Effector memory CD4-positive, alpha-beta T cell (primary cell): ENCODE results near the gene PARP12.

ENCODE experiments used
- DNase-seq, 3 donors: peaks; one replicate each; pipeline ENCODE4 v3.0.0-alpha.2; 2020
- H3K27ac ChIP-seq: 2 replicates; pipeline ENCODE4 v1.7.0; 2013; ENCODE audit warnings: mild to moderate bottlenecking, low read length, moderate library complexity; ENCODE audit not compliant: insufficient read depth, poor library complexity, severe bottlenecking
- H3K27me3 ChIP-seq: replicated peaks from 2 replicates; pipeline ENCODE4 v1.7.0; 2013; ENCODE audit warnings: mild to moderate bottlenecking, low read length; ENCODE audit not compliant: insufficient read depth, control insufficient read depth, poor library complexity, severe bottlenecking
- H3K36me3 ChIP-seq: 2 replicates; pipeline ENCODE4 v1.7.0; 2013; ENCODE audit warnings: mild to moderate bottlenecking, low read length, moderate library complexity; ENCODE audit not compliant: control insufficient read depth, insufficient read depth
- H3K4me1 ChIP-seq: 2 replicates; pipeline ENCODE4 v1.7.0; 2013; ENCODE audit warnings: low read length, mild to moderate bottlenecking; ENCODE audit not compliant: control insufficient read depth, insufficient read depth, poor library complexity, severe bottlenecking
- H3K4me3 ChIP-seq: 2 replicates; pipeline ENCODE4 v1.7.0; 2013; ENCODE audit warnings: low read length, low read depth, mild to moderate bottlenecking; ENCODE audit not compliant: insufficient read depth, poor library complexity, severe bottlenecking
- H3K9me3 ChIP-seq: 2 replicates; pipeline ENCODE4 v1.7.0; 2013; ENCODE audit warnings: mild to moderate bottlenecking, low read length, moderate library complexity; ENCODE audit not compliant: control insufficient read depth

Gene PARP12

DNA sequence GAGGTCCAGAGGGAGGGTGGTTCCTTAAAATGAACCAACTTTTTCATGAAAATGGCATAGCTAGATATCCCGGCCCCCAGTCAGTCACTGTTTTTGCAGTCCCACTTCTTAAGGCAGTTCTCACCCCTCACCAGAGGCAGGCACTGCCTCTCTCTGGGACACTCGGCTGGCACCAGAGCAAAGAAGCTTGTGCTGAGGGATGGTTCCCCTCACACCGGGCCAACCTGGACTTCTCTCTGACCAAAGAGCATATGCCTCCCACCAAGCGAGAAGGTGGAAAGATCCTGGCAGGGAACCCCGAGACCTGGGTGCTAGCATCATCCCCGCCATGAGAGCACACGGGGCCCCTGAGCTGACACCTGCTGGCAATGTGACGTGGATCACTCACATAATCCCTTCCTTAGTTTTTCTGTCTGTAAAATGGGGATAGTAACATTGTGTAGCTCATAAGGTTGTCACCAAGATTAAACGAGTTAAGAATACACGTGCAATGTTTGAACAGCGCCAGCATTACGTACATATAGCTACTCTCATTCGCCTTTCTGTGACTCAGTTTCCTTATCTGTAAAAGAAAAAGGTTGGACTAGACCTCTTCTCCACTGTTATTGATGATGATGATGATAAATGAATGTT, 88.5 kb downstream of the PARP12 start:
- Histone ChIP-seq H3K4me1 (no peaks in the 10 kb centered on the region), H3K9me3 (no peaks in the 10 kb centered on the region), H3K27ac (no peak overlapping the region), H3K4me3 (no peak overlapping the region), H3K27me3 (no peaks in the 10 kb centered on the region), H3K36me3 (no peaks in the 10 kb centered on the region)
- DNase-seq = no peak
